Measurements from ENCODE around the gene PRR14.

PRR14 gene

DNA sequence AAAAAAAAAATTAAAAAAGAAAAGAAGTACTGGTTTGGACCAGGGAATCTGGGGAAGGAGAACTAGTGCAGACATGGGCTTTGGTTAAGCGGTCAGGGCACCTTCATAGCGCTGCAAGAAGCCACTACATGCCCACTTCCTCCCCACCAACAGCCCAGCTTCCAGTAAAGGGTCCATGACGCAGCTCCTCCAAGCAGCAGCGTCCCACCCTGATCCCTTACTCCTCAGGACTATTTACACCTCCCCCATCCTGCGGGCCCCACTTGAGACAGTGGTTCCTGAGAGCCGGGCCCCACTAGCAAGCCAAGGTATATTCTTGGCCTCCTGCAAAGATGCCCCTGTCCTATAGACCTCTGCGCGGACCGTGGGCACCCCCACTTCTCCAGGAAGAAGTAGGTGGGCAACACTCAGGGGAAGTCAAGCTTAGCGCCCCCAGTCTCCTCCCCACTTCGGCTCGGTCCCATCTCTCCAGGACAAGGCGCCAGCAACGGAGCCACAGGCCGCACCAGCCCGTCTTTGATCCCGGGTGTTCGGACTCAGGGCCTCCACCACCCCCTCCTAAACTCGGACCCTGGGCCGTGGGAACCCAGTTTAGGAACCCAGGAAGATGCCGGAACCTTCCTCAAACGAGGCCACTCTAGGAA, 913 bp upstream of the PRR14 start:
- Histone ChIP-seq H3K4me1 (ENCODE audit: insufficient read depth, insufficient read length) (no peaks in the 10 kb centered on the region), H3K4me3 (ENCODE audit: insufficient read length, low read depth) (peak overlapping the region; percentile 44), H3K27me3 (ENCODE audit: insufficient read depth, insufficient read length) (peaks cover 13% of the 10 kb centered on the region), H3K9ac (ENCODE audit: insufficient read length, low read depth) (peak overlapping the region; percentile 81), H3K9me3 (ENCODE audit: insufficient read depth, low read length) (no peaks in the 10 kb centered on the region), H3K36me3 (ENCODE audit: insufficient read depth, insufficient read length, low read length) (peaks cover 24% of the 10 kb centered on the region)
- TF ChIP-seq YY1 (IDR thresholded peaks at IDR 0.05; ENCODE audit: insufficient read depth, insufficient read length) (no peak), SUZ12 (IDR thresholded peaks at IDR 0.05; ENCODE audit: extremely low read depth, insufficient read depth, insufficient read length) (no peak), ZNF274 (IDR thresholded peaks at IDR 0.05; ENCODE audit: low read depth, low read length) (no peak)
- DNase-seq (ENCODE audit: low read depth, low spot score): no peak

DNA sequence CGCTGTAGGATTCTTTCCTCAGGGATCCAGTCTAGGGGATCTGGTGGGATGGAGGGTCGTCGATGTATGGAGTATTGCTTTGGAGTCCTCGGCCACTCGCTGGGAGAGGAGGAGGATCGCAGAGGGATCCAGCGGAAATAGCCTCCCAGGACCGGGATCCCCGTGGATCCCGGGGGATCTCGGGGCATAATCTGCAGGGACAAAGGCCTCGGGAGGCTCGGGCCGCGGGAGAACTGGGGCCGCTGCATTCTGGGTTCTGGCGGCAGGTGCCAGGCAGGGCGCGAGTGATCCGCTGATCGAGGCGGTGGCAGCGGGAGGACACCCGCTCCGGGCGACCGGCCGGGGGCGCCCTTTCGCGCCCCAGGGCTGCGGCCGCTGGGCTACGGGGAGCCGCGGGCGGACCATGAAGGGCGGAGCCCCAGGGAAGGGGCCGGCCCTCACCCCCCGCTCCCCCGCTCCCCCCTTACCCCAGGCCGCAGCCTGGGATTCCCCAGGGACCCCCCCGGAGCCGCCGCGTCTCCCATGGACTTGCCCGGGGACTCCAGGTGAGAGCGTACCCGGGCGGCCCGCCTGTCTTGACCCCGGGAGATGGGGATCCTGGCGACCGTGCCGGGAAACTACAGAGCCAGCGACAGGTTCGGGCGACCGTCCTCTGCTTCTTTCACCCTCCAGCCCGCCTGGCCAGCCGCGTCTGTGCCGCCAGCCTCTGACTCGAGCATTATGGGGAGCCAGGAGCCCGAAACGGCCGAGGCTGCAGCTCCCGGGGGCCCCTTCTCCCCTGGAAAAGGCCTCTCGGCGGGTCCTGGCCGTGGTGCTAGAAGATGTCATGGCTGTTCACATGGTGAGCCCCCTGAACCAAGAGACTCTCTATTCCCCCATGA, 604 bp downstream of the PRR14 start:
- Histone ChIP-seq H3K9me3 (ENCODE audit: insufficient read depth, low read length) (no peaks in the 10 kb centered on the region), H3K9ac (ENCODE audit: insufficient read length, low read depth) (peak overlapping the region; percentile 86), H3K36me3 (ENCODE audit: insufficient read depth, insufficient read length, low read length) (peaks cover 39% of the 10 kb centered on the region), H3K27me3 (ENCODE audit: insufficient read depth, insufficient read length) (peaks cover 13% of the 10 kb centered on the region), H3K4me1 (ENCODE audit: insufficient read depth, insufficient read length) (no peaks in the 10 kb centered on the region), H3K4me3 (ENCODE audit: insufficient read length, low read depth) (peak overlapping the region; percentile 84)
- no peak for TF ChIP-seq ZNF274 (IDR thresholded peaks at IDR 0.05; ENCODE audit: low read depth, low read length)
- DNase-seq (ENCODE audit: low read depth, low spot score): peak; percentile 52

DNA sequence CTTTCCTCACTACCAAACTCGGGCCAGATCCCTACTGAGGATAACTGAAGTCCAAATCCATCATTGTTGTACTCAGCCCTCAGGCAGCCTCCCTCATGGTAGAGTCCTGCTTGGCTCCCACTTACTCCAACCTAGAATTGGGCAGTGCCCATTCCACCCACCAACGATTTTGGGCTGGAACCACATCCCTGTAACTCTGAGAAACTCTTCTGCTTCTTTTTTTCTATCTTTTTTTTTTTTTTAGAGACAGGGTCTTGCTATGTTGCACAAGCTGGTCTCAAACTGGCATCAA, 1.2 kb downstream of the PRR14 start:
- no peak for DNase-seq (ENCODE audit: low read depth, low spot score)
- Histone ChIP-seq H3K9me3 (ENCODE audit: insufficient read depth, low read length) (no peaks in the 10 kb centered on the region), H3K36me3 (ENCODE audit: insufficient read depth, insufficient read length, low read length) (peaks cover 44% of the 10 kb centered on the region), H3K27me3 (ENCODE audit: insufficient read depth, insufficient read length) (peaks cover 13% of the 10 kb centered on the region), H3K4me3 (ENCODE audit: insufficient read length, low read depth) (peak overlapping the region; percentile 60), H3K9ac (ENCODE audit: insufficient read length, low read depth) (peak overlapping the region; percentile 86), H3K4me1 (ENCODE audit: insufficient read depth, insufficient read length) (no peaks in the 10 kb centered on the region)
- no peak for TF ChIP-seq SUZ12 (IDR thresholded peaks at IDR 0.05; ENCODE audit: extremely low read depth, insufficient read depth, insufficient read length)
- TF ChIP-seq ZNF274 (IDR thresholded peaks at IDR 0.05; ENCODE audit: low read depth, low read length): no peak
- no peak for TF ChIP-seq YY1 (IDR thresholded peaks at IDR 0.05; ENCODE audit: insufficient read depth, insufficient read length)

DNA sequence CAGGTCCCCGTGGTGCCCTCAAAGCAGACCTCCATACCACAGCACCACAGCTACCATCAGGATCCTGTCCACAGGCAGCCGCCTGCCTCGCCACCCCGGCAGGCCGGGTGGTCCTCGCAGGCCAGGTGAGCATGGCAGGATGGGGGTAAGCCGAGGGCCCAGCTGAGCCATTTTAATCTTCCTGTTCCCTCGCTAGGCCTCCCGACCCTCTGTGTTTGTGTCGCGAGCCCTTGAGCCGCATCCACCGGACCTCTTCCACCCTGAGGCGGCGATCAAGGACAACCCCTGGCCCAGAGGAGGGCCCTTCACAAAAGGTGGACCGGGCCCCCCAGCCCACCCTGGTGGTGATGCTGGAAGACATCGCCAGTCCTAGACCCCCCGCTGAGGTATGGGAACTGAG, 2.0 kb downstream of the PRR14 start:
- TF ChIP-seq ZNF274 (IDR thresholded peaks at IDR 0.05; ENCODE audit: low read depth, low read length) (no peak), YY1 (IDR thresholded peaks at IDR 0.05; ENCODE audit: insufficient read depth, insufficient read length) (no peak), SUZ12 (IDR thresholded peaks at IDR 0.05; ENCODE audit: extremely low read depth, insufficient read depth, insufficient read length) (no peak)
- peaks cover 16% of the 10 kb centered on the region for H3K27me3 ChIP-seq (ENCODE audit: insufficient read depth, insufficient read length)
- H3K4me3 ChIP-seq (ENCODE audit: insufficient read length, low read depth): no peak overlapping the region
- DNase-seq (ENCODE audit: low read depth, low spot score): no peak
- no peaks in the 10 kb centered on the region for H3K9me3 ChIP-seq (ENCODE audit: insufficient read depth, low read length)
- H3K4me1 ChIP-seq (ENCODE audit: insufficient read depth, insufficient read length): no peaks in the 10 kb centered on the region
- peaks cover 44% of the 10 kb centered on the region for H3K36me3 ChIP-seq (ENCODE audit: insufficient read depth, insufficient read length, low read length)
- no peak overlapping the region for H3K9ac ChIP-seq (ENCODE audit: insufficient read length, low read depth)

DNA sequence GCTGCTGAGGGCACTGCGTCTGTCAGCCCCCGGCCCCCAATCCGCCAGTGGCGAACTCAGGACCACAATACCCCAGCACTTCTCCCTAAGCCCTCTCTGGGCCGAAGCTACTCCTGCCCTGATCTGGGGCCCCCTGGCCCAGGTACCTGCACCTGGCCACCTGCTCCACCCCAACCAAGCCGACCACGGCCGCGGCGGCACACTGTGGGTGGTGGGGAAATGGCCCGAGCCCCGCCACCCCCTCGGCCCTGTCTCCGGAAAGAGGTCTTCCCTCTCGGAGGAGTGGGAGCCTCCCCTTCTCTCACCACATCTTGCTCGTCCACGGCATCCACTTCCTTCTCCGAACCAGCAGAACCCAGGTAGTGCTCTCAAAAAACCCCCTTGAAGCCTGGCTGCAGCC, 4.1 kb downstream of the PRR14 start:
- no peak for DNase-seq (ENCODE audit: low read depth, low spot score)
- H3K9ac ChIP-seq (ENCODE audit: insufficient read length, low read depth): no peak overlapping the region
- TF ChIP-seq SUZ12 (IDR thresholded peaks at IDR 0.05; ENCODE audit: extremely low read depth, insufficient read depth, insufficient read length): no peak
- no peak for TF ChIP-seq ZNF274 (IDR thresholded peaks at IDR 0.05; ENCODE audit: low read depth, low read length)
- no peak for TF ChIP-seq YY1 (IDR thresholded peaks at IDR 0.05; ENCODE audit: insufficient read depth, insufficient read length)
- no peak overlapping the region for H3K4me3 ChIP-seq (ENCODE audit: insufficient read length, low read depth)
- H3K36me3 ChIP-seq (ENCODE audit: insufficient read depth, insufficient read length, low read length): peaks cover 44% of the 10 kb centered on the region
- no peaks in the 10 kb centered on the region for H3K4me1 ChIP-seq (ENCODE audit: insufficient read depth, insufficient read length)
- peaks cover 16% of the 10 kb centered on the region for H3K27me3 ChIP-seq (ENCODE audit: insufficient read depth, insufficient read length)
- no peaks in the 10 kb centered on the region for H3K9me3 ChIP-seq (ENCODE audit: insufficient read depth, low read length)

DNA sequence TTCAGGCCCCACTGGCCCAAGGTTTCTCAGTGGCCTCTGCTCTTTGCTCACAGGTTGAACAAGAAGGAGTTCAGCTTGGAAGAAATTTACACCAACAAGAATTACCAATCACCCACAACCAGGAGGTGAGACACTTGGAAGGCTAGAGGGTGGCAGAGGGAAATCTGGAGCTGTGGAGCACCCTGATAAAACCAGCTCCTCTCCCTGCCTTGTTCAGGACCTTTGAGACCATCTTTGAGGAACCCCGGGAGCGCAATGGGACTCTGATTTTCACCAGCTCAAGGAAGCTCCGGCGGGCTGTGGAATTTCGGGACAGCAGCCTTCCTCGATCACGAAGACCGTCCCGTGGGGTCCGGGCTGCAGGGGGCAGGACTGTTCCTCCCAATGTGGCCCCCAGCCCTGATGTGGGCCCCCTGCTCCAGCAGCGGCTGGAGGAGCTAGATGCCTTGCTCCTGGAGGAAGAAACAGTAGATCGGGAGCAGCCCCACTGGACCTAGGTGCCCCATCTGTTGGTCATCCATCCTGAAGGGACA, 5.1 kb downstream of the PRR14 start:
- no peak for DNase-seq (ENCODE audit: low read depth, low spot score)
- no peaks in the 10 kb centered on the region for H3K9me3 ChIP-seq (ENCODE audit: insufficient read depth, low read length)
- peaks cover 25% of the 10 kb centered on the region for H3K27me3 ChIP-seq (ENCODE audit: insufficient read depth, insufficient read length)
- no peak overlapping the region for H3K4me3 ChIP-seq (ENCODE audit: insufficient read length, low read depth)
- H3K4me1 ChIP-seq (ENCODE audit: insufficient read depth, insufficient read length): peaks cover 6% of the 10 kb centered on the region
- no peak for TF ChIP-seq YY1 (IDR thresholded peaks at IDR 0.05; ENCODE audit: insufficient read depth, insufficient read length)
- TF ChIP-seq SUZ12 (IDR thresholded peaks at IDR 0.05; ENCODE audit: extremely low read depth, insufficient read depth, insufficient read length): no peak
- no peak for TF ChIP-seq ZNF274 (IDR thresholded peaks at IDR 0.05; ENCODE audit: low read depth, low read length)
- H3K9ac ChIP-seq (ENCODE audit: insufficient read length, low read depth): no peak overlapping the region
- peaks cover 51% of the 10 kb centered on the region for H3K36me3 ChIP-seq (ENCODE audit: insufficient read depth, insufficient read length, low read length)

DNA sequence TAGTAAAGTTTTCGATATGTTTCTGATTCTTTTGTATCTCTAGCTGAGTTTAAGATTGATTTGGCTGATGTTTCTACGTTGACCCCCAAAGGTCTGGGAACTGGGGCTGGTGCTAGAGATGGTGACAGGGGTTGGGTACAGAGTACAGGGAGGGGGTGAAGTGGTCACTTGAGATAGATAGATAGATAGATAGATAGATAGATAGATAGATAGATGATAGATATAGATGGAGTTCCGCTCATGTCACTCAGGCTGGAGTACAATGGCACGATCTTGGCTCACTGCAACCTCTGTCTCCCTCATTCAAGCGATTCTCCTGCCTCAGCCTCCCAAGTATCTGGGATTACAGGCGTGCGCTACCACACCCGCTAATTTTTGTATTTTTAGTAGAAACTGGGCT, 5.6 kb downstream of the PRR14 start:
- no peaks in the 10 kb centered on the region for H3K9me3 ChIP-seq (ENCODE audit: insufficient read depth, low read length)
- peaks cover 30% of the 10 kb centered on the region for H3K27me3 ChIP-seq (ENCODE audit: insufficient read depth, insufficient read length)
- DNase-seq (ENCODE audit: low read depth, low spot score): no peak
- TF ChIP-seq ZNF274 (IDR thresholded peaks at IDR 0.05; ENCODE audit: low read depth, low read length) (no peak), YY1 (IDR thresholded peaks at IDR 0.05; ENCODE audit: insufficient read depth, insufficient read length) (no peak), SUZ12 (IDR thresholded peaks at IDR 0.05; ENCODE audit: extremely low read depth, insufficient read depth, insufficient read length) (no peak)
- no peak overlapping the region for H3K9ac ChIP-seq (ENCODE audit: insufficient read length, low read depth)
- no peak overlapping the region for H3K4me3 ChIP-seq (ENCODE audit: insufficient read length, low read depth)
- H3K36me3 ChIP-seq (ENCODE audit: insufficient read depth, insufficient read length, low read length): peaks cover 57% of the 10 kb centered on the region
- peaks cover 7% of the 10 kb centered on the region for H3K4me1 ChIP-seq (ENCODE audit: insufficient read depth, insufficient read length)
